ENCODE results near the gene SSC4D. TPM values are rescaled to one million over a fixed set of nuclear protein-coding genes. Genes with fewer than 3 reads are reported as not detected.

Gene SSC4D
- total and polyA plus RNA-seq, 2 of the 8 experiments (the other 6 are each of a cell fraction or from before 2014, with no cell fraction given): 11.8 to 27.5 TPM

GRCh38 chr7:76430211-76430610 is 20.7 kb upstream of the SSC4D start:
- Histone ChIP-seq H3K14ac (ENCODE audit: insufficient read length) (no peak overlapping the region), H2BK12ac (ENCODE audit: low read depth, low read length) (no peak overlapping the region), H4K91ac (replicated peaks; ENCODE audit: insufficient read length, low read length) (no peak overlapping the region), H3K9ac (replicated peaks in 1 of 4; ENCODE audit: extremely low read depth in 1 of 4, low read depth in 3 of 4, low read length in 3 of 4) (no peak overlapping the region), H3K18ac (ENCODE audit: extremely low read depth, low read length) (no peak overlapping the region), H3K4me1 (replicated peaks in 1 of 4; ENCODE audit: control insufficient read depth in 3 of 4, insufficient read depth in 4 of 4, low read length in 3 of 4) (peaks cover 0 to 3% (median 0%) of the 10 kb centered on the region in 4 experiments; a peak in 1 of 7 replicates), H3K4me3 (ENCODE audit: extremely low read depth in 1 of 4, insufficient read depth in 2 of 4, low read depth in 3 of 4, low read length in 4 of 4) (no peak overlapping the region), H3K27ac (ENCODE audit: low read depth, low read length) (no peak overlapping the region), H2BK5ac (ENCODE audit: low read depth, low read length) (no peak overlapping the region), H3K4me2 (ENCODE audit: insufficient read depth in 1 of 2, low read depth in 2 of 2, low read length in 2 of 2) (no peak overlapping the region), H2BK120ac (replicated peaks; ENCODE audit: low read depth, low read length) (no peak overlapping the region), H3K4ac (replicated peaks; ENCODE audit: insufficient read length, low read depth, low read length) (no peak overlapping the region), H2AK5ac (ENCODE audit: low read depth, low read length) (no peak overlapping the region), H3K27me3 (replicated peaks in 1 of 4; ENCODE audit: control insufficient read depth in 3 of 4, extremely low read depth in 1 of 4, insufficient read depth in 3 of 4, low read length in 3 of 4) (no peaks in the 10 kb centered on the region), H3K79me1 (ENCODE audit: low read depth, low read length) (no peaks in the 10 kb centered on the region; the same call in 1 of the 2 replicates), H3K56ac (replicated peaks; ENCODE audit: insufficient read length, low read depth, low read length) (no peak overlapping the region), H3K23me2 (ENCODE audit: low read depth, low read length) (no peaks in the 10 kb centered on the region), H4K20me1 (replicated peaks in 1 of 2; ENCODE audit: control insufficient read depth in 1 of 2, insufficient read depth in 2 of 2, low read length in 2 of 2) (no peaks in the 10 kb centered on the region), H4K5ac (ENCODE audit: insufficient read length, low read depth, low read length) (no peak overlapping the region), H2AFZ (ENCODE audit: low read length) (no peak overlapping the region), H2BK20ac (ENCODE audit: low read length) (no peak overlapping the region), H4K8ac (ENCODE audit: extremely low read depth, insufficient read depth, low read length) (no peak overlapping the region), H3K79me2 (ENCODE audit: control insufficient read depth in 1 of 2, insufficient read depth in 2 of 2, low read length in 2 of 2) (no peaks in the 10 kb centered on the region), H3K36me3 (ENCODE audit: control insufficient read depth in 2 of 4, insufficient read depth in 4 of 4, low read length in 3 of 4) (no peaks in the 10 kb centered on the region), H3K23ac (ENCODE audit: insufficient read length) (no peak overlapping the region), H3K9me3 (ENCODE audit: insufficient read depth in 2 of 2, low read depth in 1 of 2, low read length in 1 of 2) (no peaks in the 10 kb centered on the region), H2BK15ac (ENCODE audit: low read length) (no peak overlapping the region)
- FAIRE-seq (no peak), DNase-seq (ENCODE audit: low read depth in 1 of 2, low spot score in 2 of 2) (no peak)
- 93% methylated on average over 9 of the region's 9 CpGs; no CpG with 5 or more reads in 1 of the 2 experiments for WGBS, 2 experiments (ENCODE audit: extremely low coverage in 1 of 2, insufficient coverage in 1 of 2, insufficient read length in 1 of 2, insufficient replicate concordance in 2 of 2, low coverage in 1 of 2, low lambda C conversion rate in 2 of 2, missing lambda C conversion rate in 1 of 2)
- TF ChIP-seq SP2 (IDR thresholded peaks at IDR 0.05; ENCODE audit: low read length): no peak
- TF ChIP-seq YY1 (IDR thresholded peaks at IDR 0.05; ENCODE audit: low read depth, low read length): no peak
- TF ChIP-seq SP4 (IDR thresholded peaks at IDR 0.05; ENCODE audit: low read length): no peak
- TF ChIP-seq RNF2 (IDR thresholded peaks at IDR 0.05; ENCODE audit: borderline replicate concordance, low read depth, low read length, missing control alignments, poor library complexity, severe bottlenecking): no peak
- CTCF ChIA-PET (ENCODE audit: partially characterized antibody): no interaction called here
- POLR2A ChIA-PET (ENCODE audit: partially characterized antibody): interaction anchor here (1.5 kb wide), 1 partner anchor 73 kb away, joined by 3 read pairs; no protein-coding TSS in a partner anchor
